ENCODE results near the gene SPAG16.
A peak's percentile ranks its signal among the peaks of the same experiment; 100 is the strongest.
"Not testable (repeated sequence)": the region's sequence is repeated elsewhere in the genome, so short reads cannot be mapped to it uniquely, and the experiment has no call there.

The SPAG16 gene

DNA sequence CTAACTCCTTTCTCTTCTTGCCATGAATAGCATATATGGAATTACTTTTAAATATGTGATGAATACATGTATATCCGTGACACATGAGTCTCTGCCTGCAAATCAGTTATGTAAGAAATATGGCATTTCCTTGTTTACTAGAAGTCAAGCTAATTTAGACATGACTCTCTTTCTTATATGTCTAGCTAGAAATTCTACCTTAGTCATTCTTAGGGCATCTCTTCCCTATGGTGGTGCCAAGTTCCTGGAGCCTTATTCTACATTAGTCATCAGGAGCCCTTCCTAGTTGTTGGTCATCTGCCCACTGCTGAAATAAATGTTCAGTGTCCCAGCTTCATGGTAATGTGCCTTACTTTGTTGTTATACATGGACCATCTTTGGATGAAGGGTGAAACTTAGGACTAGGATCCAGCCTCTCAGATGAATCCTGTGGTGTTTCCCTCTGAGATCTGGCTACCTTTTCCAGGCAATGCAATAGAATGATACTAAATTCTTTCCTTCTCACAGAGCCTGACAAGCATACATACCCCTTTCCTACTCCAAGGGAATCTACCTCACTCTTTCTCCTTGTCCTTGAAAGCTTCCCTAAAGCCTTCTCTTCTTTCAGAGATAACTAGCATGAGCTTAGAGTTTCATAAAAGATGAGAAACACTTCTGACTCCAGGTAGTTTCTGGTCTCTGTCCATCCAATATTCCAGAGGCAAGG, 711.3 kb downstream of the SPAG16 start:
- peak; percentile 86 for DNase-seq (ENCODE audit: low read depth, low spot score)
- in situ Hi-C loops (cut with HindIII; ENCODE audit: low sequenced_read_pairs): no loop called here
- H3K4me3 ChIP-seq (ENCODE audit: low read depth, low read length): no peak overlapping the region
- TF ChIP-seq, protein P1, sequence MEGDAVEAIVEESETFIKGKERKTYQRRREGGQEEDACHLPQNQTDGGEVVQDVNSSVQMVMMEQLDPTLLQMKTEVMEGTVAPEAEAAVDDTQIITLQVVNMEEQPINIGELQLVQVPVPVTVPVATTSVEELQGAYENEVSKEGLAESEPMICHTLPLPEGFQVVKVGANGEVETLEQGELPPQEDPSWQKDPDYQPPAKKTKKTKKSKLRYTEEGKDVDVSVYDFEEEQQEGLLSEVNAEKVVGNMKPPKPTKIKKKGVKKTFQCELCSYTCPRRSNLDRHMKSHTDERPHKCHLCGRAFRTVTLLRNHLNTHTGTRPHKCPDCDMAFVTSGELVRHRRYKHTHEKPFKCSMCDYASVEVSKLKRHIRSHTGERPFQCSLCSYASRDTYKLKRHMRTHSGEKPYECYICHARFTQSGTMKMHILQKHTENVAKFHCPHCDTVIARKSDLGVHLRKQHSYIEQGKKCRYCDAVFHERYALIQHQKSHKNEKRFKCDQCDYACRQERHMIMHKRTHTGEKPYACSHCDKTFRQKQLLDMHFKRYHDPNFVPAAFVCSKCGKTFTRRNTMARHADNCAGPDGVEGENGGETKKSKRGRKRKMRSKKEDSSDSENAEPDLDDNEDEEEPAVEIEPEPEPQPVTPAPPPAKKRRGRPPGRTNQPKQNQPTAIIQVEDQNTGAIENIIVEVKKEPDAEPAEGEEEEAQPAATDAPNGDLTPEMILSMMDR (IDR thresholded peaks at IDR 0.05; ENCODE audit: low read depth, low read length): no peak

DNA sequence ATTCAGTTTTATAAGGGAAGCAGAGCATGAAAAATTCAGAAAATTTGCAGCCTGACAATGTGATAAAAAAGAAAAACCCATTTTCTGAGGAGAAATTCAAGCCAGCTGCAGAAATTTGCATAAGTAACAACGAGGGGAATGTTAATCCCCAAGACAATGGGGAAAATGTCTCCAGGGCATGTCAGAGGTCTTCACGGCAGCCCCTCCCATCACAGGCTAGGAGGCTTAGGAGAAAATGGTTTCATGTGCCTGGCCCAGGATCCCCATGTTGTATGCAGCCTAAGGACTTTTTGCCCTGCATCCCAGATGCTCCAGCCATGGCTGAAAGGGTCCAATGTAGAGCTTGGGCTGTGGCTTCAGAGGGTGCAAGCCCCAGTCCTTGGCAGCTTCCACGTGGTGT, 714.7 kb downstream of the SPAG16 start:
- H3K4me3 ChIP-seq (ENCODE audit: low read depth, low read length); in situ Hi-C loops (cut with HindIII; ENCODE audit: low sequenced_read_pairs); DNase-seq (ENCODE audit: low read depth, low spot score): not testable (repeated sequence)

DNA sequence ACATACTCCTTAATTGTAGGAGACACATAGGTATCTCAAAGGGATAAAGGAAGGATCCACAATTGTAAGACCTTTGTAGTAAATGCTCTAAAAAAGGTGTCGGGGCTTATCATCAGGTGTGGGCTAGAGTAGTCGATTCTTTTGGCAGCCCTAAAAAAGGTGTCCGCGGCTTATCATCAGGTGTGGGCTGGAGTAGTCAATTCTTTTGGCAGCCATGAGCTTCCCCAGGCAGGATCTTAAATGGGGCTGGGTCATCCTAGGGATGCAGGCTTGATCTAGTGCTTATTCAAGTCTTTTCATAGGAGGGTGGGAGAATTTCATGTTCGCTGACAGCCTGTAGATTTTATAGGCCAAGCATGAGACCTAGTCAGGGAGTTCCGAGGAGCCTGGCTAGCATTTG, 720.2 kb downstream of the SPAG16 start:
- no peak for DNase-seq (ENCODE audit: low read depth, low spot score)
- in situ Hi-C loops (cut with HindIII; ENCODE audit: low sequenced_read_pairs): no loop called here
- TF ChIP-seq, protein P1 (IDR thresholded peaks at IDR 0.05; ENCODE audit: low read depth, low read length): no peak
- H3K4me3 ChIP-seq (ENCODE audit: low read depth, low read length): no peak overlapping the region

DNA sequence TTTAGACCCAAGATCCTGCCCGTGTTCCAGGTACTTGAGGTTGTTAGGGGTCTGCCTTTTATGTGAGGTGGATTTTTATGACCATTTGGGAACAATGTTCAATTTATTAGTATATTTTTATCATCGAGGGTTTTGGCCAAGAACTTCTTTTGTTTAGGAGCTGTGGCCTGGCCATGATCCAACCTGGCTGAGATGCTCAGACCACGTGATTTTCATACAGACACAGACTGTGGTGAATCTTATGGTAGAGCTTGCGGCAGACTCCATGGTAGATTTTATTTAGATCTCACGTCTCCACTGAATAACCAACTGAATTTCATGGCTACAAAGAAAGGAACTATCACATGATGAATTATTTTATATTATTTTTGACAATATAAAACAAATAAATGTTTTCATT, 721.1 kb downstream of the SPAG16 start:
- in situ Hi-C loops (cut with HindIII; ENCODE audit: low sequenced_read_pairs): no loop called here
- peak; percentile 21 for DNase-seq (ENCODE audit: low read depth, low spot score)
- TF ChIP-seq, protein P1 (IDR thresholded peaks at IDR 0.05; ENCODE audit: low read depth, low read length): no peak
- no peak overlapping the region for H3K4me3 ChIP-seq (ENCODE audit: low read depth, low read length)

DNA sequence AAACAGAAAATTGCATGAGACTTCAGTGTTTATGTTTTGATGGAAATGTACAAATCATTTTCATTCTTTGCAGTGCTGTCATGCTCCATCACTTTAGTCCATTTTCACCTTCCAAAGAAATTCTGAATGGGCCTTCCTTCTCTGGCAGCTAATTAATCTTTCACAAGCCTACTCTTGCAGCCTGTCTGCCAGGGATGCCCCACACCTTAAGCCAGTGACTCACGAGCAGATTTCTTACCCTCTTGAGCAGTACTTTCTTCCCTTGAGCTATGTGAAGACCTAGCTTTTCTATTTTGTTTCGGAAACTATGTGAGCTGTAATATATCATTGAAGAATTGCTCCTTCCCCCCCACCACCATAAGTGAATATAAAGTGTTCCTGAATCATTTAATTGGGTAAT, 722.3 kb downstream of the SPAG16 start:
- no peak for DNase-seq (ENCODE audit: low read depth, low spot score)
- H3K4me3 ChIP-seq (ENCODE audit: low read depth, low read length): no peak overlapping the region
- TF ChIP-seq, protein P1 (IDR thresholded peaks at IDR 0.05; ENCODE audit: low read depth, low read length): no peak
- in situ Hi-C loops (cut with HindIII; ENCODE audit: low sequenced_read_pairs): no loop called here

DNA sequence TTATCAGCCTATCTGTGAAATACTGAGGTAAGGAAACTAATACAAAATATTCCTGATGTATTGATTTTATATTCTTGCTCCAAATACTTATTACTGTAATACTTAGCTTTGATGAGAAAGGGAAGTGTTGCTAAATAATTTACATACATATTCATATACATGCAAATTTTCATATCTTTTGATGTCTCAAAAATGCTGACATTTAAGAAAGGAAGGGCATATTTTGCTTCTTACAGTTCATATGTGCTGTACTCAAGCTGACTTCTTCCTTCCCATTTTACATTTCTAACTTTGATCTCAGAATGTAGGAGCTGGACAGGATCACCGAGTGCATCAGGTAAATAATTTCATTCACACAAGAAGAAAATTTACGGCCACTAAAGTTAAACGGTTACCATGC, 727.4 kb downstream of the SPAG16 start:
- in situ Hi-C loops (cut with HindIII; ENCODE audit: low sequenced_read_pairs): no loop called here
- H3K4me3 ChIP-seq (ENCODE audit: low read depth, low read length): no peak overlapping the region
- no peak for DNase-seq (ENCODE audit: low read depth, low spot score)
- TF ChIP-seq, protein P1 (IDR thresholded peaks at IDR 0.05; ENCODE audit: low read depth, low read length): no peak

DNA sequence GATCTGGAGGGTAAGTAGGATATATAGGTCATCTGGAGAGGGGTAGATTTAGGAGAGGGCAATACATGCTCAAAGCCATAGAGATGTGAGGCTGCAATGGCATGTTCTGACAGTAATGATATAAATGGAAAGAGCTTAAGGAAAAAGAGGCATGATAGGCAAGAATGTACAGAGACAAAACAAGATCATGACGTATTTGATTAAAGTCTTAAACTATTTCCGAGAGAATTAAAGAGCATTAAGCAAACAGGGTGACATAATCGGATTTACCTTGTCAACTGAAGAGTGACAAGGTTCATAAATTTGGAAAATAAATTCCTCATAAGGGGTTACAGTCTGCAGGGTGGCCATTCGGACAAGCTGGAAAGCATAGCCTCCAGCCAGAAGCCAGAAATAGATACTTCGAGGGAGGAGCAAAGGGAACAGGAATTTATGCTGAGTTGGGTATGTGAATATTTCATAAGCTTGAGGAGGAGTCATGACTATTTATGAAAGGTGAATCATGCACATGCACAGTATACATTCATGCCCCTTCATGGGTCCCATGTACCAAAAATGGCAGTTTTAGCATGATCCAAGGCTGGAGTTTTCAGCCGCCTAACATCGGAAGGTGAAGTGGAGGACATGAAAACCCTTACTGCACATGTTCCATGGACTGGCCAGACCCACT, 730.4 kb downstream of the SPAG16 start:
- DNase-seq (ENCODE audit: low read depth, low spot score): no peak
- in situ Hi-C loops (cut with HindIII; ENCODE audit: low sequenced_read_pairs): no loop called here
- H3K4me3 ChIP-seq (ENCODE audit: low read depth, low read length): no peak overlapping the region
- TF ChIP-seq, protein P1 (IDR thresholded peaks at IDR 0.05; ENCODE audit: low read depth, low read length): no peak
